ENCODE data around the gene CDHR2.
A peak's percentile ranks its signal among the peaks of the same experiment; 100 is the strongest.

The CDHR2 gene

DNA sequence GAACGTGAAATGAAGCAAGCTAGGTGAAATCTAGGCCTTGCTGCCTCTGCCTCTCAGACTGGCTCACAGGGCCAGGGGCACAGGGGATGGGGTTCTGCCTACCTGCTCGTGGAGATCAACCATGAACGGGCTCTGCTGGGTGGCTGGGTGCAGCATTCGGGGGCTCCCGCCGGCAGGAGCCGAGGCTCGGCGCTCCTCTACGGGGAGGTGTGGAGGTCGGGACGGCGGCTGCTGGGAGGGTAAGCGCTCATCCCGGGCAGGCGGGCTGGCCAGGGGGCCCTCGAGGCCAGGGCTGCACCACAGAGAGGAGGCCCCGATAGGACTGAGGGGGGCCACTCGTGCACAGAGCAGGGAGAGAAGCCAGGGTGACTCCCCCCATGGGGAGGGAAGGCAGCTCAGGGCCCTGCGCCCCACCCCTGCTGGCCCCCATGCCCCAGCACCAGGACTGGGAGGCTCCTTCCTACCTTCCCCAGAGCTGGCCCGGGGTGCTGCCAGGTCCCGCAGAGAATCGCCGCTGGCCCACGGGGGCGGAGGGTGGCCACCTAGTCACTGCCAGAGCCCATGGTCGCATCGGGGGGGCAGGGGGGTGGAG lies 17.1 kb upstream of the CDHR2 start:
- DNase-seq (ENCODE audit: low read depth in 1 of 2, low spot score in 1 of 2), result no peak
- H3K4me3 ChIP-seq (replicated peaks; ENCODE audit: insufficient read depth, low read length), result peak overlapping the region; percentile 1; the same call in 1 of the 2 replicates
- peak overlapping the region; percentile 99 for H3K27ac ChIP-seq (replicated peaks)
- no peaks in the 10 kb centered on the region for H3K27me3 ChIP-seq (ENCODE audit: insufficient read depth, poor library complexity, severe bottlenecking)
- no peak for TF ChIP-seq GABPA (IDR thresholded peaks at IDR 0.05; ENCODE audit: low read depth)
- TF ChIP-seq SPI1 (IDR thresholded peaks at IDR 0.05; ENCODE audit: borderline replicate concordance, low read depth), result no peak
- no peak for TF ChIP-seq CTCF (IDR thresholded peaks at IDR 0.05; ENCODE audit: insufficient read depth, low read length)
- TF ChIP-seq, protein P1, sequence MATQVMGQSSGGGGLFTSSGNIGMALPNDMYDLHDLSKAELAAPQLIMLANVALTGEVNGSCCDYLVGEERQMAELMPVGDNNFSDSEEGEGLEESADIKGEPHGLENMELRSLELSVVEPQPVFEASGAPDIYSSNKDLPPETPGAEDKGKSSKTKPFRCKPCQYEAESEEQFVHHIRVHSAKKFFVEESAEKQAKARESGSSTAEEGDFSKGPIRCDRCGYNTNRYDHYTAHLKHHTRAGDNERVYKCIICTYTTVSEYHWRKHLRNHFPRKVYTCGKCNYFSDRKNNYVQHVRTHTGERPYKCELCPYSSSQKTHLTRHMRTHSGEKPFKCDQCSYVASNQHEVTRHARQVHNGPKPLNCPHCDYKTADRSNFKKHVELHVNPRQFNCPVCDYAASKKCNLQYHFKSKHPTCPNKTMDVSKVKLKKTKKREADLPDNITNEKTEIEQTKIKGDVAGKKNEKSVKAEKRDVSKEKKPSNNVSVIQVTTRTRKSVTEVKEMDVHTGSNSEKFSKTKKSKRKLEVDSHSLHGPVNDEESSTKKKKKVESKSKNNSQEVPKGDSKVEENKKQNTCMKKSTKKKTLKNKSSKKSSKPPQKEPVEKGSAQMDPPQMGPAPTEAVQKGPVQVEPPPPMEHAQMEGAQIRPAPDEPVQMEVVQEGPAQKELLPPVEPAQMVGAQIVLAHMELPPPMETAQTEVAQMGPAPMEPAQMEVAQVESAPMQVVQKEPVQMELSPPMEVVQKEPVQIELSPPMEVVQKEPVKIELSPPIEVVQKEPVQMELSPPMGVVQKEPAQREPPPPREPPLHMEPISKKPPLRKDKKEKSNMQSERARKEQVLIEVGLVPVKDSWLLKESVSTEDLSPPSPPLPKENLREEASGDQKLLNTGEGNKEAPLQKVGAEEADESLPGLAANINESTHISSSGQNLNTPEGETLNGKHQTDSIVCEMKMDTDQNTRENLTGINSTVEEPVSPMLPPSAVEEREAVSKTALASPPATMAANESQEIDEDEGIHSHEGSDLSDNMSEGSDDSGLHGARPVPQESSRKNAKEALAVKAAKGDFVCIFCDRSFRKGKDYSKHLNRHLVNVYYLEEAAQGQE (IDR thresholded peaks at IDR 0.05; ENCODE audit: insufficient replicate concordance, low read depth), result no peak
- TF ChIP-seq POLR2AphosphoS5 (IDR thresholded peaks at IDR 0.05; ENCODE audit: low read depth), result no peak

GRCh38 chr5:176532795-176533194 lies 16.3 kb upstream of the CDHR2 start:
- peak overlapping the region; percentile 72 for H3K4me3 ChIP-seq (replicated peaks; ENCODE audit: insufficient read depth, low read length)
- no peak for DNase-seq (ENCODE audit: low read depth in 1 of 2, low spot score in 1 of 2)
- TF ChIP-seq POLR2AphosphoS5 (IDR thresholded peaks at IDR 0.05; ENCODE audit: low read depth) (no peak), SPI1 (IDR thresholded peaks at IDR 0.05; ENCODE audit: borderline replicate concordance, low read depth) (no peak)
- H3K27me3 ChIP-seq (ENCODE audit: insufficient read depth, poor library complexity, severe bottlenecking), result no peaks in the 10 kb centered on the region
- H3K27ac ChIP-seq (replicated peaks), result peak overlapping the region; percentile 99

- Histone ChIP-seq H3K27ac (replicated peaks) (peak overlapping the region; percentile 99), H3K4me3 (replicated peaks; ENCODE audit: insufficient read depth, low read length) (peak overlapping the region; percentile 72), H3K27me3 (ENCODE audit: insufficient read depth, poor library complexity, severe bottlenecking) (no peaks in the 10 kb centered on the region)
- 0 out of 2 replicates have a peak, but pooled peaks have one; percentile 7 for TF ChIP-seq GABPA (IDR thresholded peaks at IDR 0.05; ENCODE audit: low read depth)
- TF ChIP-seq POLR2AphosphoS5 (IDR thresholded peaks at IDR 0.05; ENCODE audit: low read depth), result peak; percentile 56
- TF ChIP-seq SPI1 (IDR thresholded peaks at IDR 0.05; ENCODE audit: borderline replicate concordance, low read depth), result peak; percentile 89
- TF ChIP-seq, protein P1 (IDR thresholded peaks at IDR 0.05; ENCODE audit: insufficient replicate concordance, low read depth), result no peak
- no peak for TF ChIP-seq CTCF (IDR thresholded peaks at IDR 0.05; ENCODE audit: insufficient read depth, low read length)
- DNase-seq (ENCODE audit: low read depth in 1 of 2, low spot score in 1 of 2), result peak; percentile 89 to 95
These were observed 15.8 kb upstream of the CDHR2 start for GRCh38 chr5:176533390-176533789.

- TF ChIP-seq GABPA (IDR thresholded peaks at IDR 0.05; ENCODE audit: low read depth), result 0 out of 2 replicates have a peak, but pooled peaks have one; percentile 3
- no peak for TF ChIP-seq CTCF (IDR thresholded peaks at IDR 0.05; ENCODE audit: insufficient read depth, low read length)
- TF ChIP-seq, protein P1 (IDR thresholded peaks at IDR 0.05; ENCODE audit: insufficient replicate concordance, low read depth), result peak; percentile 36
- peak; percentile 41 for TF ChIP-seq POLR2AphosphoS5 (IDR thresholded peaks at IDR 0.05; ENCODE audit: low read depth)
- TF ChIP-seq SPI1 (IDR thresholded peaks at IDR 0.05; ENCODE audit: borderline replicate concordance, low read depth), result peak; percentile 48; the same call in 1 of the 2 replicates
- peak overlapping the region; percentile 72 for H3K4me3 ChIP-seq (replicated peaks; ENCODE audit: insufficient read depth, low read length)
- no peaks in the 10 kb centered on the region for H3K27me3 ChIP-seq (ENCODE audit: insufficient read depth, poor library complexity, severe bottlenecking)
- DNase-seq (ENCODE audit: low read depth in 1 of 2, low spot score in 1 of 2), result peak in 1 of 2 experiments; percentile 79
- H3K27ac ChIP-seq (replicated peaks), result peak overlapping the region; percentile 99
These were observed 15.1 kb upstream of the CDHR2 start for GRCh38 chr5:176533894-176534611.
